Measurements from ENCODE around the gene TRAK2.
A peak's percentile ranks its signal among the peaks of the same experiment; 100 is the strongest.

TRAK2 gene

DNA sequence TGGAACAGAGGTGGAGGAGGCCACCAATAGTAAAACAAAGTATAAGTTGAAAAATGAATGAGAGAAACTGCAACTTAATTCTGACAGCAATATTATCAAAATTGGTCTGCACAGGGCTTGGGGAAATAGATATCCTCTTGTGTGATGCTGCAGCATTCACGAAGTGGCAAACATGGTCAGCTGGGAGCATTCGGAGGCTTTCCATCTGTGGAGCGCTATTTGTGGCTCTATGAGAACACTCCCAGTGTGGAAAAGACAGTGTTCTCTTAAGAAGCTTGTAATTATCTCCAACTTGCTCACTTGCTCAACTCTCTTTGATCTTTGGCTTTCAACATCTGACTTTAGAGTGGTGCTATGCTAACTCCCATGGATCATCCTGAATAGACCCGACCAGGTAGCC is 91.0 kb downstream of the TRAK2 start:
- no peak for DNase-seq

DNA sequence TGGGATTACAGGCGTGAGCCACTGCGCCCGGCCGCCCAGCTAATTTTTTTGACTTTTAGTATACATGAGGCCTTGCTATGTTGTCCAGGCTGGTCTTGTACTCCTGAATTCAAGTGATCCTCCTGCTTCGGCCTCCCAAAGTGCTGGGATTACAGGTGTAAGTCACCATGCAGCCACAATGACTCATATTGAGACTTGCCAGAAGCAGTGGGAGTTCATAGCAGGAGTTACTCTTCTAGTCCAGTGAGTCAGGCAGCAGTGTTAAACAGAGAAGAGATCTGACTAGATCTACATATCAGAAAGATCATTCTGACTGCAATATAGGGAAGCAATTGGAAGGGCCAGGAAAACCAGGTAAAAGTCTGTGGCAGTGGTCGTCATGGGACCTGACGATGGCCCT is 92.6 kb downstream of the TRAK2 start:
- DNase-seq: no peak

DNA sequence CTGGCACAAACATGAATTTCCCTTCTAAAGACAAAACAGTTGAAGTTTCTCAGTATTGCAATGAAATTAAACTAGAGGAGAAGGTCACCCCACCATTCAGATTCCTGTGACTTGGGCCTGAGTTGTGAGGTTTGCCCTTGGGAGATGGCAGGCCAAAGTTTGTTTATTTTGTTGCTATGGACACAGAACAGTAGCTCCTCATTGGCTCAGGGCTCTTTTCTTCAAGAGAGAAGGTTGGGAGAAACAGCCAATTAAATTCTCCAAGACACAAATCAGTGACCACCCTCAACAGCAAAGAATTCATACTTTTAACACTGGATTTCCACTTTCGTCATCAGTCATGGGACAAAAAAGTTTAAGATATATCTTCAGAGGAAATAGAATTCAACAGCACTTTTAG is 94.0 kb downstream of the TRAK2 start, which contains the start of gene FLACC1:
FLACC1 (minus strand) TSS at position 125 of the 400 bp plus-strand sequence. CDS start 5,941 bp downstream, outside the sequence.
- DNase-seq: peak; percentile 19

DNA sequence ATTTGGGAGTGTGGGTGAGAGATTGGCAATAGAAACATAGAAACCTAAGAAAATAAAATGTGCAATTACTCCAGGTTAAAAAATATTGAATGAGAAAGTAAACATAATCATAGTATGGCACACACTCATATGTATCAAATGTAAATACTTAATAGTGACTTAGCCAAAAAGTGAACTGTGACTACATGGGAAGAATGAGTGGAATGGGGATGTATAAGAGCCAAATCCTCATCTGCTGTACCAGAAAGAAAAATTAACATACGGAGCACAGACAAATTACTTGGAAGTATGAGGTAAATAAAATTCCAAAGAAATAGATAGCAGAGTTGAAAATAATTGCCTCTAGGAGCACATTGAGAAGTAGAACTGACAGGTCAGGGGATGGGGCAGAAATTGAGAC is 98.1 kb downstream of the TRAK2 start:
- DNase-seq: no peak

DNA sequence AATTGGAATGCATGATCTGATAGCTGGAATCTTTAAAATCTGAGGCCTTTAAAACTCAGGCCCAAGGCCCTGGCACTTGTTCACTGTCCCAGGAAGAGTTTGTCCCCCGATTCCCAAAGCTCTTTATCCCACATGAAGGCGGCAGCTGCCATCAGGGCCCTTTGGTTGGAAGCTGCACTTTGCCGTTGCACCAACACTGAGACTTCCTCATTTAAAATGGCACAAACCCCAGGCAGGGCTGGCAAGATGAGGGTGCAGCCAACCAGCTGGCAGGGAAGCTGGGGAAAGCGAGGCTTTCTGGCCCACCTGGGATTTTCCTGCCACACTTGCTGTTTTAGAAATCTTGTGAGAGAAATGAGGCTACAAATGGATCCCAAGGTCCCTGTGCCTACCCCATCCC is 100.4 kb downstream of the TRAK2 start:
- no peak for DNase-seq

DNA sequence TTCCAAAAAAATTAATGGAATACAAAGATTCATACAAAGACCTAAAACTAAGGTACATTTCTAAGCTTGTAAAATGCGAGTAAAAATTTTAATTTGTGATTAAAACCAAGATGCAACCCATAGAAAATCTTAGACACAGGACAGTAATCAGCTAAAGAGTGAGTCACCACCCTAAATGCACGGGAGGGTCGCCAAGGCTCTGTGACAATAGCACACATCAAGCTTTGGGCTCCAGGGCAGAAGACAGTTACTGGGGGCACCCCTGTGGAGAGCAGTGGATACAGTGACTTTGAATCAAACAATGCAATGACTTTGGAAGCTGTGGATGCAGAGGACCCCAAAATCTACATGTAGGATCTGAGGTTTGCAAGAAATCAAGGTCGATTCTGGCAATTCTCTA is 101.7 kb downstream of the TRAK2 start:
- no peak for DNase-seq

DNA sequence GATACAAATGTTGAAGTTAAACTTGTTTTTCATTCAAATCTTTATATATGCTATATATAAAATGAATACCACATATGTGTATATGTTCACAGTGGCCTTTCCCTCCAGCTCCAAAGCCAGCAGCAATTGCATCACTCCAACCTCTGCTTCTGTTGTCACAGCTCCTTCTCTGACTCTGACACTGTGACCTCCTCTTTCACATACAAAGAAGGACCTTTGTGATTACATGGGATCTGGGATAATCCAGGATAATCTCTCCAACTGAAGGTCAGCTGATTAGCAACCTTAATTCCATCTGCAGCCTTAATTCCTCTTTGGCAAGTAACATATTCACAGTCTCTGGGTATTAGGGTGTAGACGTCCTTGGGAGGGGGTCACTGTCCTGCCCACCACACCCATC is 102.5 kb downstream of the TRAK2 start:
- no peak for DNase-seq

DNA sequence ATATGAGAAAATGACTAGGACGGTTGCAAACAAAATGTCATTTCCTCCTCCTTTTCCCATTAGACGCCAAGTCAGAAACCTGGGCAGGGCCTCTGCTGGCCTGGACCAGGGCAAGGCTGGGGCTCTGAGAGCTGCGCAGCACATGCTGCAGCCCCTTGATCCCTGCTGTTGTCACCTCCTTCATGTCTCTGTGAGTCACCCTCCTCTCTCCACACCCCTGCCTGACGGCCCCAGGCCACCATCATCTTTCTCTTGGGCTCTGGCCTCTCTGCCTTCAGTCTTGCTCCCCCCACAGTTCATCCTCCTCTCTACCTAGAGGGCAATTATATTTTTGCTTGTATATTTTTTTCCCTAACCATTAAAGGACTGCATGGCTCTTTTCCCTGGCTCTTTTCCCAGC is 104.1 kb downstream of the TRAK2 start:
- DNase-seq: no peak

DNA sequence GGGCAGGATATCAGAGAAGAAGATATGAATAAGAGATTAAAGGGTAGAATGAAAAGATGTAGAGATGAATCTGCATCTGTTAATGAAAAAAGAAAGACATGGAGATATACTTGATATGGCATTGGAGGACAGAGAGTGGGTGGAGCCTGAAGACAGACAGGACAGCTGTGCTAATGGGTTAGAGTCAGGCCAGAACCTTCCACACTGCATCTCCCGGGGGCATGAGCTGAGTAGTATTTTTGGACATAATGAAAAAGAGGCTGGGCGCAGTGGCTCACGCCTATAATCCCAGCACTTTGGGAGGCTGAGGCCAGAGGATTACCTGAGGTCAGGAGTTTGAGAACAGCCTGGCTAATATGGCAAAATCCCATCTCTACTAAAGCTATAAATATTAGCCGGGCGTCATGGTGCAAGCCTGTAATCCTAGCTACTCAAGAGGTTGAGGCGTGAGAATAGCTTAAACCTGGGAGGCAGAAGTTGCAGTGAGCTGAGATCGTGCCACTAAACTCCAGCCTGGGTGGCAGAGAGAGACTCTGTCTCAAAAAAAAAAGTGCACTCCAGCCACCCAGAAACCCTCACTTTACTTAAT is 105.5 kb downstream of the TRAK2 start:
- DNase-seq: no peak

DNA sequence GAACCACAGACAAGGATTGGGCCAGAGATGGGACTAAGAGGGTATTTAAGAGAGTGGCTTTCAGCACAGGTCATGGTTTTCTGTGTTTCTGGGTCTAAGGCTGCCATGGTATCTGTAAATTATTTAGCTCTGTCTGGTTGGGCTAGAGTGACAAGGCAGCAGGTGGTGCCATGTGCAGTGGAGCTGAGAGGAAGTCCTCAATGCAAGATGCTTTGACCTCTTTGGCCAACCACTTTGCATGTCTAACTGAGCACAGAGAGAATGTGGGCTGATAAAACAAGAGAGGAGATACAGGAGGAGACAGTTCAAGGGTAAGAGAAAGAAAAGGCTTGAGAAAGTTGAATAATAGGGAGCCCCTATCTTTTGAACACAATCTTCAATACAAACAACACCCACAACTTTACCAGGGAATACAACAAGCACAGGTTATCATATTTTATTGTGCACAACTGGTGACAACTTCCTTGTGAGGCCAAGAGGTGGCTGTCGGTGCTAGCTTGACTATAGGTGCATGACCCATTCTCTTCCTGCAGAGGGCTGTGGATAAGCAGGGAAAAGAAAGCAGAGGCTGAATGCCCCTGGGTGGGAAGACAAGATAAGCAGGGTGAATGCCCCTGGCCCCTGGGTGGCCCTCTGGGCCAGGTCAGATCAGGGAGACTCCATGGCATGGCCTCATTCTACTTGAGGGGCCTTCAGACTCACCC is 106.4 kb downstream of the TRAK2 start:
- DNase-seq: no peak

DNA sequence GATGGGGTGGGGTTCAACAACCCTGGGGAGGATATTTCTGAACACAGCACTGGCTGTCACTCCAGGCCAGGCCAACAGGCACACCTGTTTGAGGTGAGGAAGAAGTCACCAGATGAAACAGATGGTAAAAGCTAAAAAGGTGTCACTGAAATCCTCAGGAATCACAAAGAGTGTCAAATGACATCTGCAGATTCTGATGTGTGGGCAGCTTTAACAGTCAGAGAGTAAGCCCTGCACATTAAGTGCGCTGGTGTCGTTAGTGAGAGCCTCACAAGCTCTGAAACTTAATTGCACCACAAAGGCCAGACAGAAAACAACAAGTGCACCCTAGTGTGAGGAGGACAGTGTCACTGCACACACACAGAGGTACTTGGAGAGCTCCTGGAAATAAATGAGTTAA is 107.7 kb downstream of the TRAK2 start:
- DNase-seq: no peak

DNA sequence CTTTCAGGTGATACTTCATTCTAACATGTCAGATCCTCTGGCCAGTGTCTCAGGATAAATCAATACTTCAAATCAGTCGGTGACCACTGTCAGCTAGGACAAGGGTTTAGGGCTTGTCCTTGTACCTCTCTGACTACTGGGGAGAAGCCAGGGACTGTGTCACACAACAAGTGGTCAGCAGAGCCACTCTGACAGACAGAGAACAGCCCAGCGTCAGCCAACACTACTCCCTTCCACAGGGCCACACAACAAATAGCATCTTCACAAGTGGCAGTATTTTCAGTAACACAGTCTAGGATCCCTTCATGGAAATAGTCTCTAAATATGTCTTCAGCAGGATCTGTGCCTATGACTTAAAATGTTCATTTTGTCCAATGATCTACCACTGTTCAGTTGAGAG is 108.3 kb downstream of the TRAK2 start:
- DNase-seq: no peak

DNA sequence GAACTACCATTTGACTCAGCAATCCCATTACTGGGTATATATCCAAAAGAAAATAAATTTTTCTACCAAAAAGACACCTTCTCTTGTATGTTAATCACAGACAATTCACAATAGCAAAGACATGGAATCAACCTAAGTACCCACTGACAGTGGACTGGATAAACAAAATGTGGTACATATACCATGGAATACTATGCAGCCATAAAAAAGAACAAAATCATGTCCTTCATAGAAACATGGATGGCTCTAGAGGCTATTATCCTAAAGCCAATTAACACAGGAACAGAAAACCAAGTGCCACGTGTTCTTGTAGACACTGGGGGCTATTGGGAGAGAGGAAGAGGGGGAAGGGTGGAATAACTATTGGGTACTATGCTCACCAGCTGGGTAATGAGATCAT is 121.8 kb downstream of the TRAK2 start:
- DNase-seq: no peak

DNA sequence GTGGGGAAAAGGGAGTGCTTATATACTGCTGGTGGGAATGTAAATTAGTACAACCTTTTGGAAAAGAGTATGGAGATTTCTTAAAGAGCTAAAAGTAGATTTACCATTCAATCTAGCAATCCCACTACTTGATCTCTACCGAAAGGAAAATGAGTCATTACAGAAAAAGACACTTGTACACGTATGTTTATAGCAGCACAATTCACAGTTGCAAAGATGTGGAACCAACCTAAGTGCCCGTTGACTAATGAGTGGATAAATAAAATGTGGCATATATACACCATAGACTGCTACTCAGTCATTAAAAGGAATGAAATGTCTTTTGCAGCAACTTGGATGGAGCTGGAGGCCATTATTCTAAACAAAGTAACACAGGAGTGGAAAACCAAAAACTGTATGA is 123.6 kb downstream of the TRAK2 start:
- no peak for DNase-seq
